Right ventricle myocardium superior (tissue), 1 donor: ENCODE measurements around the gene NOL6. TPM values are rescaled to one million over a fixed set of nuclear protein-coding genes. Genes with fewer than 3 reads are reported as not detected.

ENCODE experiments used
- ATAC-seq: fragments of 200-7000 bp; cut with Tn5 transposase; one replicate; pipeline ENCODE4 v1.9.1; 2020; ENCODE audit warnings: mild to moderate bottlenecking; ENCODE audit not compliant: poor library complexity
- DNase-seq: peaks from one replicate; pipeline ENCODE4 v3.0.0-alpha.2; 2020
- intact Hi-C: fragments of 100-400 bp; cut with DNase I; formaldehyde crosslinking; loops from one replicate; pipeline ENCODE4 v1.11.2; 2022
- total RNA-seq: library from RNA; stranded (reverse); fragmentation: NEBNext Ultra II Directional; extraction: Animal tissue kit (Norgen Biotek cat#: 25700); gene quantifications from one replicate; pipeline ENCODE4 v1.2.1, GENCODE V29; 2021
- donor health status: DM: no; HTN: yes; CAD: no; lungs with severe emphysema.

The NOL6 gene
- total RNA-seq, 1 donor from 2014 or later: 13.0 TPM

DNA sequence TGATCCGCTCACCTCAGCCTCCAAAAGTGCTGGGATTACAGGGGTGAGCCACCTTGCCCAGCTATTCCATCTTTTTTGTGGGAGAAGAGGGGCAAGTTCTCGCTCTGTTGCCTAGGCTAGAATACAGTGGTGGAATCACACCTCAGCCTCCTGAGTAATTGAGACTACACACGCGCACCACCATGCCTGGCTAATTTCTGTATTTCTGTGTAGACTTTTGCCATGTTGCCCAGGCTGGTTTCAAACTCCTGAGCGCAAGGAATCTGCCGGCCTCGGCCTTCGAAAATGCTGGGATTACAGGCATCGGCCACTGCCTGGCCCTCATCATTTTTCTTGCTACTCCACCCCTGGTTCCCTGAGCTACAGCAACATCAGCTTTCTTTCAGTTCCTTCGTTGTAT, 2.8 kb upstream of the NOL6 start:
- ATAC-seq: no peak
- intact Hi-C loops: no loop called here
- no peak for DNase-seq

- ATAC-seq: no peak
- intact Hi-C loops: no loop called here
- no peak for DNase-seq
Measured at GRCh38 chr9:33475357-33475756, 1.6 kb upstream of the NOL6 start.

DNA sequence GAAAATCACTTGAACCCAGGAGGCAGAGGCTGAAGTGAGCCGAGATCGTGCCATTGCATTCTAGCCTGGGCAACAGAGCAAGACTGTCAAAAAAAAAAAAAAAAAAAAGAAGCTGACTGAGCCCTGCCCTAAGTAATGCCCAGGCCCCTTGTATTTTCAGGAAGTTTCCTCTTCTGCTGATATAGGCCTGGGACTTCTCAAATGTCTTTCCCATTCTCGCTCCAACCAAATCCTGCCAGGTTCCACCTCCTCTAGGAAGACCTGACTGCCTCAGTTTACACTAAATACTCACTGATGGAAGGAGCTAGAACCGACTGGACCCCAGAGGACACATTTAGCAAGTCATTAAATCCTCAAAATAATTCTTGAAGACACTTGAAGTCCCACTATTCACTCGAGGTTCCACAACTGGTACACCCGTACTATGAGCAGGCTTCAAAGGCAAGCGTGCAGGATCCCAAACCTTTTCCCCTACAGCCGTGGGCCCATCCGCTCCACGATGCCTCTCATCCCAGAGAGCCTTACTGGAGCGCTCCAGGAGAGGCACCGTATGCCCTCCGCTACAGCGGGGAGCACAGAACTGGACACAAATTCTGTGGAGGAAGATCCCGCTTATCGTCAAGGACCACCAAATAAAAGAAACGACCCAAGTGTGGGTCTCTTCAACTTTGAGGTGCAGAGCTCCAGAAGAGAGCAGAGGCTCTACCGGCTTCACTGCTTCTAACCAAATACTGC, 676 bp downstream of the NOL6 start:
- no peak for DNase-seq
- ATAC-seq: no peak
- intact Hi-C loops: no loop called here

DNA sequence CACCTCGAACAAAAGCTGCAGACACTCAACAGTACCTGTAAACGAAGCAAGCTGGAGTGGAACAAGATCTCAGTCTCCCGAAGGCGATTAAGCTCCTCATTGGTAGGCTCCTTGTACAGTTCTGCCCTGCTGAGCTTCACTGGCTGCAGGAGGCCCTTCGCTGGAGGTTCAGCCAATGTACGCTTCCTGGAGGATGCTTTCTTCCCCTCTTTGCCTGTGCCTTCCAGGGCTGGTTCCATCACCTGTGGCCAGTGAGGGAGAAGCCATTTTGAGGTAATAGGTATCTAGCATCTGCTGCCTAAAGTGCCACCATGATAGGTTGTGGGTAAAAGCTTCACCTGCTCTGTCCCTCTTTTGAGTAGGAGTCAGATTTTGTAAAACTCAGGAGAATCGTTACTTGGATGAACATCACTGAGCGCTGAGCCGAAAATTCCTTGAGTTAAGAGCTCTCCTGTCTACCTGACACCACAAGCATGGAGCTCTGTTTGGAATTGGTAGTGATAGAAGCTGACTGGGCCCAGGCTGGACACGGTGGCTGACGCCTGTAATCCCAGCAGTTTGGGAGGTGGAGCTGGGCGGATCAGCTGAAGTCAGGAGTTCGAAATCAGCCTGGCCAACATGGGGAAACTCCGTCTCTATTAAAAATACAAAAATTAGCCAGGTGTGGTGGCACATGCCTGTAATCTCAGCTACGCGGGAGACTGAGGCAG, 1.4 kb downstream of the NOL6 start:
- DNase-seq: no peak
- intact Hi-C loops: no loop called here
- no peak for ATAC-seq

- DNase-seq: no peak
- ATAC-seq: no peak
- intact Hi-C loops: no loop called here
Measured at GRCh38 chr9:33471361-33471760, 2.4 kb downstream of the NOL6 start.

- no peak for ATAC-seq
- intact Hi-C loops: loop anchor here (10.0 kb wide), 2 partner anchors 95 to 185 kb away; no protein-coding TSS in a partner anchor
- DNase-seq: no peak
Measured at GRCh38 chr9:33469891-33470290, 3.8 kb downstream of the NOL6 start.

DNA sequence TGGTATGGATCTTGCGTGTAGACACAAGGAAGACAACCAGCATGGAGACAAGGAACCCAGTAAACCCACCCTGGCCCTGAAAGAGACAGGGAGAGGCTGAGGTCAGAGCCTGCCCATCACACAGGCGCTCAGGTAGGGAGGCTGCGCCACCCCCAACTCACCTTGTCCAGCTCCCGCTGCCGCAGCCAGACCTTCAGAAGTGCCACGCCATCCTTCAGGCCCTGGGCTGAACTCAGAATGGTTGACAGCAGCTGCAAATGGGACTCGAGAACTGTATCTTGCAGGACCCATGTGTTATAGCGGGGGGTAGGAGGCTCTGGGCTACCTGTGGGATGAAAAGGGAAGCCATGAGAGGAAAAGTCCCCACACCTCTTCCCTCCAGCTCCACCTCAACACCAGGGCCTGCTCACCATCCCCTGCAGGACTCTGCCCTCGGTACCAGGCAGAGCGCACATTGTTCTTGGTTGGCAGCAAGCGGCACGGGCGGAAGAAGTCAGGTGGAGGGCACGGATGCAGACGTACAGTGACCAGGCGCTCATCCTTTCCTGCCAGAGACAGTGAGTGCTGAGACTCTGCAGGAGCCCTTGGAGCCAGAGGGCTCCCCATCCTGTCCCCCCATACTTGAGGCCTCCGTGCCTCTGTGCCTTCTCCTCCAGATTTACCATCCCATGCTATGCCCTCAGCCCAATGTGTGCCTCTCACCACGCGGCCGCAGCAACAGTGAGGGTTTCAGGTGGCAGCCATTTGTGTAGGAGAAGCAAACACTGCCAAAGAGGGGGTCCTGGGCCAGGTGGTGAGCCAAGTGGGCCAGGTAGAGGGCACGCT, 4.7 kb downstream of the NOL6 start:
- ATAC-seq: no peak
- DNase-seq: peak; percentile 33
- intact Hi-C loops: loop anchor here (10.0 kb wide), 2 partner anchors 94 to 184 kb away; no protein-coding TSS in a partner anchor

DNA sequence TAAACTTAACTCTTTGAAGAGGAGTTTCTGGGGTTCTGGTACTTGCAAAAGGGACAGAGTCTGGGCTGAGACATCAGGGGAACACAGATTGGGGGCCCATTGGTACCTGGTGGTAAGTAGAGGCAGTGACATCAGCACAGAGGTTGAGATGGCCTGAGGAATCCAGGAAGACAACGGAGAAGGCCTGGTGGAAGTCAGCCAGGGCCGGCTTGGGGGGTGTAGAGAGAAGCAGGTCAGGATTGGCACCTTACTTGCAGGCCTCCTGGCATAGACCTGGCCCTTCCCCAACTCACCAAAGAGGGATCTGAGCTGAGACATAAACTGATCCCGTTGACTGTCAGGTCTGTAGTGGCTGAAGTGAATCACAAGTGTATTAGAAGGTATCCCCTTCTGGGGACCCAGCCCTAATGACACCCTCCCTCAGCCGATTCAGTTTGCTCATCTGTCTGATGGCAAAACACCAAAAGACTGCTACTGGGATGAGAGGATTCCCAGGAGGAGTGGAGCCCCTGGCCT, 5.5 kb downstream of the NOL6 start:
- DNase-seq (peak; percentile 15), ATAC-seq (no peak)
- intact Hi-C loops: loop anchor here (10.0 kb wide), 2 partner anchors 93 to 183 kb away; no protein-coding TSS in a partner anchor

- no peak for ATAC-seq
- intact Hi-C loops: loop anchor here (10.0 kb wide), 2 partner anchors 93 to 183 kb away; no protein-coding TSS in a partner anchor
- DNase-seq: peak; percentile 6
Measured at GRCh38 chr9:33467526-33467925, 6.2 kb downstream of the NOL6 start.

DNA sequence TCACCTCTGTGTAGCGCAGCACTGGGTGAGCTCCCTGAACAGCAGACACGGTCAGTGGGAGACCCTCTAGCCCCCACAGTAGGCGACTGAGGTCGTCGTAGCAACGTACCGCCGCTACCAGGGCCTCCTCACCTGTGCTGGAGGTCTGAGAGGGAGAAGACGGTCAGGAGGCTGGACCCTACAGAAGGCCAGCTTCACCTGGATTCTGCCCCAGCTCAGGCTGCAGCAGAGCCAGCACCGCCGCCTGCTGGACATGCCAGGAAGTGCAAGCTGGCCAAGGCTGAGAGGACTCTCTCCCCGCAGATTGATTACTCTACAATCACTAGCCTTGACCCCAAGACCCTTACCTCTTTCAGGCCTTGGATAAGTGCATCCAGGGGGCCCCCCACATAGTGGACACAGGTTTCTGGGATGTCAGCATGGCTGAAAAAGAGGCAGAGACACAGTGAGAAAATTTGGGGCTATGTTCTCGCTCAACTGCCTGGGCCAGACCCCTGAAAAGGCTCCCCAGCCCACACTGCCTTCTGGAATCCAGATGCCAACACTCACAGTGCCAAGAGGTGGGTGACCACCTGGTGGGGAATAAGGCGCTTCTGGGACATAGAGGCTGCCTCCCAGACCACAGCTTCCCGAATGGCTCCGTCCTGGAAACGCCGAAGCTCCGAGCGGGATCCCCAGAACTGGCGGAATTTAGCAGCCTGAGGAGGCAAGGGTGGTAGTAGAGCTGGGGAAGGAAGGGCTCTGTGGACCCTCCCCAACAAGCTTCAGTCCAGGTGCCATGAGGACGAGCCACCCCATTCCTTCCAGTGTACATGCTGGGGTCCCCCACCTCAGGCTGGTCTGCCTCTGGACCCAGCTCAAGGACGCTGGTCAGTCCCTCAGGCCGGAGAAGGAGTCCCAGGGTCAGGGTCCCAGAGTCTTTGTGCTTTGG, 6.9 kb downstream of the NOL6 start:
- ATAC-seq: peak; percentile 61
- intact Hi-C loops: loop anchor here (10.0 kb wide), 2 partner anchors 92 to 182 kb away; no protein-coding TSS in a partner anchor
- peak; percentile 80 for DNase-seq

- intact Hi-C loops: loop anchor here (10.0 kb wide), 2 partner anchors 91 to 181 kb away; no protein-coding TSS in a partner anchor
- peak; percentile 6 for ATAC-seq
- peak; percentile 35 for DNase-seq
Measured at GRCh38 chr9:33465596-33466564, 7.8 kb downstream of the NOL6 start.

- intact Hi-C loops: loop anchor here (10.0 kb wide), 2 partner anchors 90 to 180 kb away; no protein-coding TSS in a partner anchor
- DNase-seq (peak; percentile 16), ATAC-seq (no peak)
Measured at GRCh38 chr9:33465096-33465495, 8.6 kb downstream of the NOL6 start.

GRCh38 chr9:33464045-33464636, 9.6 kb downstream of the NOL6 start:
- intact Hi-C loops: loop anchor here (10.0 kb wide), 2 partner anchors 89 to 179 kb away; no protein-coding TSS in a partner anchor
- DNase-seq: peak; percentile 22
- no peak for ATAC-seq

DNA sequence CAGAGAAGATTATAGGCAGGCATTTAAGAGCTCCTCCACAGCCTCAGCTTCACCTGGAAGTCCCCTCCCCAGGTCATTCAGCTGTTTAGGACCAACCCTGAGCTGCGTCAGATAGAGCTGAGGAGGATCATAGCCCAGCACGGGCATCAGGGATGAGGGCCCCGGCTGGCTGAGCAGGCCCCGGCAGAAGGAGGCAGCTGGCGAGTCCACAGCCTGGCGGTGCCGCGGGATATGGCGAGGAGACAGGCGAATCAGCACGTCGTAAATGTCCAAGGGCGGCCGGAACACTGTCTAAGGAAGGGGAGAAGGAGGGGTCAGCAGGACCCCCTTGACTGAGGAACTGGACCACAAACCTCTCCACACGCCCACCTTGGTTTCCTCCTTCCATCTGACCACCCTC, 10.6 kb downstream of the NOL6 start:
- DNase-seq: peak; percentile 25
- ATAC-seq: no peak
- intact Hi-C loops: loop anchor here (10.0 kb wide), 2 partner anchors 88 to 178 kb away; no protein-coding TSS in a partner anchor

DNA sequence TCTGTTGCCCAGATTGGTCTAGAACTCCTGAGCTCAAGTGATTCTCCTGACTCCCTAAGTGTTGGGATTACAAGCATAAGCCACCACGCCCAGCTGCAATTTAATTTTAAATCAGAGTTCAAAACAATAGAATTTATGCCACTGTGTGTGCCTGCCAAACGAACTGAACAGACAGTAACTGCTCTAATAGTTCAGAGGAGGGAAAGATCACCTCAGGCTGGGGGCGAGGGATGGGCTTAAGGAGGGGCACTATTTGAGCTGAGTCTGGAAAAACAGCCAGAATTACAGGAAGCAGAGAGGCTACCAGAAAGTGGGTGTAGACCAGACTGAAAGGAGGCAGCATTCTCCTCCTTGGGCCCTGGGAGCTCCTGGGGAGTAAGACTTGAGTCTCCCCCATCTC, 12.2 kb downstream of the NOL6 start:
- DNase-seq (no peak), ATAC-seq (no peak)
- intact Hi-C loops: loop anchor here (10.0 kb wide), 2 partner anchors 87 to 177 kb away; no protein-coding TSS in a partner anchor

- DNase-seq: no peak
- intact Hi-C loops: loop anchor here (10.0 kb wide), 2 partner anchors 86 to 176 kb away; no protein-coding TSS in a partner anchor
- no peak for ATAC-seq
Measured at GRCh38 chr9:33460854-33461253, 12.9 kb downstream of the NOL6 start.
